ENCODE results near the gene SORCS2.
A peak's percentile ranks its signal among the peaks of the same experiment; 100 is the strongest.

Gene SORCS2

GRCh38 chr4:7766086-7766485 lies 573.7 kb downstream of the SORCS2 start:
- DNase-seq (ENCODE audit: low read depth in 1 of 2, low spot score in 1 of 2) = no peak
- in situ Hi-C loops (cut with HindIII; ENCODE audit: low pct_unique_long_range_greater_than_20kb, low sequenced_read_pairs) = no loop called here
- TF ChIP-seq JUND (IDR thresholded peaks at IDR 0.05; ENCODE audit: low read depth) = no peak

- in situ Hi-C loops (cut with HindIII; ENCODE audit: low pct_unique_long_range_greater_than_20kb, low sequenced_read_pairs) = no loop called here
- TF ChIP-seq JUND (IDR thresholded peaks at IDR 0.05; ENCODE audit: low read depth) = no peak
- DNase-seq (ENCODE audit: low read depth in 1 of 2, low spot score in 1 of 2) = no peak
Measured at GRCh38 chr4:7766661-7767345, 574.5 kb downstream of the SORCS2 start.

DNA sequence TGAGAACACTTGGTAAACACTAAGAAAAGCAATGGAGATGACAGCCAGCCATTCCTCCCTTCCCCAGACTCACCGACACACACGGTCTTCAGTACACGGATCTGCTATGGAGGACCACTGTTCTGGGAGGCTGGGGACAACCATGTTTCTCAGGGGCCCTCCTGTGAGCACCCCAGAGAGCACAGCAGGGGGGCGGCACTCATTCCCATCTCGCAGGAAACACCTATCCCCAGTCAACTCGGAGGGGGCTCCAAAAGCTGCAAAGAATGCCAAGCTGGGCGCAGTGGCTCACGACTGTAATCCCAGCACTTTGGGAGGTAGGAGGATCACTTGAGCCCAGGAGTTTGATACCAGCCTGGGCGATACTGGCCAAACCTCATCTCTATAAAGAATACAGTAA lies 575.2 kb downstream of the SORCS2 start:
- DNase-seq (ENCODE audit: low read depth in 1 of 2, low spot score in 1 of 2) = no peak
- in situ Hi-C loops (cut with HindIII; ENCODE audit: low pct_unique_long_range_greater_than_20kb, low sequenced_read_pairs) = no loop called here
- no peak for TF ChIP-seq JUND (IDR thresholded peaks at IDR 0.05; ENCODE audit: low read depth)

- no peak for DNase-seq (ENCODE audit: low read depth in 1 of 2, low spot score in 1 of 2)
- in situ Hi-C loops (cut with HindIII; ENCODE audit: low pct_unique_long_range_greater_than_20kb, low sequenced_read_pairs) = no loop called here
- no peak for TF ChIP-seq JUND (IDR thresholded peaks at IDR 0.05; ENCODE audit: low read depth)
Measured at GRCh38 chr4:7767966-7768365, 575.6 kb downstream of the SORCS2 start.

DNA sequence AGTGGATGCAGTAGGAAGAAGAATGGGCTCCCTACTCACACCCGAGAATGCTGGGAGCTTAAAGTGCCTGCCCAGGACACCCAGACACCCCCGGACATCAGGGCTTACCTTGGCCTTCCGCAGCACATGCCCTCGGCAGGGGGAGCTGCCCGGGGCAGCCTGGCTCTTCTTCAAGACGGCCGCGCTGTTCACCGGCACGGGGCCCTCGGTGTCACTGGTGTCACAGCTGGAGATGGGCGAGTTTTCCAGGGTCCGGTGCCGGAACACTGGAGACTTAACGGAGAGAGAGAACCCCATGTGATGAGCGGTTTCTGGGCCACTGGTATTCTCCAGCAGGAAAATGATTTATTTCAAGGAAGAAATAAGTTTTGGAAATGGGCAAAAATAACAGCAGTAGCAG lies 576.4 kb downstream of the SORCS2 start:
- in situ Hi-C loops (cut with HindIII; ENCODE audit: low pct_unique_long_range_greater_than_20kb, low sequenced_read_pairs) = no loop called here
- DNase-seq (ENCODE audit: low read depth in 1 of 2, low spot score in 1 of 2) = no peak
- TF ChIP-seq JUND (IDR thresholded peaks at IDR 0.05; ENCODE audit: low read depth) = no peak

DNA sequence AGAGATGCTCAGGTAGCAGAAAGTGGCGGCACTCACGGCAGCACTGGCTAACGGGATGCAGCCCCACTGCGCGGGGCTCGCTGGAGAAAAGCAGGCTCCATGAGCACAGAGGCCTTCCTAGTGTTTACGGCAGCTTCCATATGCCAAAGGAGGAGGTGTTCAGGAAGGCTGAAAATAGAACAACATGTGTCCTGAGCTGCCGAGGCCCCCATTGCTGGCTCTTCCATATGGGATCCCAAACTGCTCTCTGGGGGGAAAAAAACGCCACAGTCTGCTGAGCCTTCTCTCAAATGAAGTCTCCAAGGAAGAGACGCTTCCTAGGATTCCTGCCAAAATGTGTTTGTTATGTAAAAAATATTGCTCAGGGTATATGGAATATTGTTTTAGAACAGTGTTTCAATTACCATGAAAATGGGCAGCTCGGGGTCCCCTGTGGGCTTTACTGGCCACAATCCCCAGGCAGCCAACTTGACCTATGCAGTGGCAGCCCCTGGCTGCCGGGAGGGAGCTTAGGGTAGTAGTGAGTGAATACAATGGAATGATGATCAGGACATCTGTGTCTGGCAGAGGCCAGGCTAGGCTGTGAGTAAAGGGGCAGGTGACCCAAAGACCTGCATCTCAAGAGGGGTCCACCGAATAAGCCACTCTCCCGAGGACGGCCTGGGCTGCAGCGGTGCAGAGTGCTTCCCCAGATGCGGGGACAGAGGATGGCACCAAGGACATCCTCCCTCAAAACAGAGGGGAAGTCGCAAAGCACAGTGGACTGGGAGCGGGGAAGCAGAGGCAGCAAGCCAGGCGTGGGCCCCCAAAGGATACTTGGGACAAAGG lies 577.3 kb downstream of the SORCS2 start:
- TF ChIP-seq JUND (IDR thresholded peaks at IDR 0.05; ENCODE audit: low read depth) = no peak
- in situ Hi-C loops (cut with HindIII; ENCODE audit: low pct_unique_long_range_greater_than_20kb, low sequenced_read_pairs) = no loop called here

GRCh38 chr4:7770224-7771050 lies 578.1 kb downstream of the SORCS2 start:
- in situ Hi-C loops (cut with HindIII; ENCODE audit: low pct_unique_long_range_greater_than_20kb, low sequenced_read_pairs) = no loop called here
- DNase-seq (ENCODE audit: low read depth in 1 of 2, low spot score in 1 of 2) = peak; percentile 42 to 59
- no peak for TF ChIP-seq JUND (IDR thresholded peaks at IDR 0.05; ENCODE audit: low read depth)

More for the DNA sequence above, 577.3 kb downstream of the SORCS2 start:
- DNase-seq (ENCODE audit: low read depth in 1 of 2, low spot score in 1 of 2) = no peak

DNA sequence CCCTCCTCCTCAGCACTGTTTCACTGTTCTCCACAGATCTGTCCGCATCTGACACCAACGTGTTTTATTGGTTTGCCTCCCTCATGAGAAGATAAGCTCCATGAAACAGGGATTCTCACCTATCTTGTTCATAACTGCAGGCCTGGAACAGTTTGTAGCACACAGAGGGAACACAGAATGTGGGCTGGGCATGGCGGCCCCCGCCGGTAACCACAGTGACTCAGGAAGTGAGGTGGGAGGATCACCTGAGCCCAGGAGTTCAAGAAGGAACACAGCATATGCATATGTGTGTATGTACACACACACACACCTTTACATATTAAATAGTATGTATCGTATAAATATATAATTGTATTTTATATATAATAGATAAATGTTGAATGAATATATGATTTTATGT lies 578.7 kb downstream of the SORCS2 start:
- TF ChIP-seq JUND (IDR thresholded peaks at IDR 0.05; ENCODE audit: low read depth) = no peak
- no peak for DNase-seq (ENCODE audit: low read depth in 1 of 2, low spot score in 1 of 2)
- in situ Hi-C loops (cut with HindIII; ENCODE audit: low pct_unique_long_range_greater_than_20kb, low sequenced_read_pairs) = no loop called here

GRCh38 chr4:7771541-7772507 lies 579.5 kb downstream of the SORCS2 start:
- in situ Hi-C loops (cut with HindIII; ENCODE audit: low pct_unique_long_range_greater_than_20kb, low sequenced_read_pairs) = no loop called here
- DNase-seq (ENCODE audit: low read depth in 1 of 2, low spot score in 1 of 2) = no peak
- TF ChIP-seq JUND (IDR thresholded peaks at IDR 0.05; ENCODE audit: low read depth) = no peak

DNA sequence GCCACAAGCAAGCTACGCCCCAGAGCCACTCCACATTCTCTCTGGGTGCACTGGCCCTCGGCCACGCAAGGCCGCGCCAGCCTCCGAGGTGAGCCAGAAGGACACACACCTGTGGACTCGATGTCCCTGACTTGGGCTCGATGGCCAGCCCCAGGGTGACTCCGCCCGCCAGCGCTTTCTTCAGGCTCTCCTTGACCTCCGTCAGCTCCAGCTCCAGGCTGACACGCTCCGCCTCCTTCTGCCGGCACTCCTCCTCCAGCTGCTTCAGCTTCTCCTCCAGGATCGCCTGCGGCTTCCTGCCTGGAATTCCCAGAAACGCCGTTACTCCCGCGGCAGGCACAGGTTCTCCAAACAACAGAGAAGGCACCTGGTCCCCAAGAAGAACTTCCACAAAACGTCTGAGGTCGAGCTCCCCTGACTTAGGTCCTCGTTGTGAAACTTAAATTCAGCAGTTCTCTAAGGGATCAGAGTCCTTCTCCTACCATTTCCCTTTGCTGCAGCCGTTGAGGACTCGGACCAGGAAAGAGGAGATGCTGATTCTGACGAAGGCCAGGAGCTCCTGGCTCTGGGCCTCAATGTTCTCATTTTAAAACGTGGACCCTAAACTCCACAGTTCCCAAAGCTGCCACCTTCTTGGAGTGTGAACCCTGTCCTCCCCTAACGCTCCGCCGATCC lies 580.5 kb downstream of the SORCS2 start:
- TF ChIP-seq JUND (IDR thresholded peaks at IDR 0.05; ENCODE audit: low read depth) = no peak
- DNase-seq (ENCODE audit: low read depth in 1 of 2, low spot score in 1 of 2) = no peak
- in situ Hi-C loops (cut with HindIII; ENCODE audit: low pct_unique_long_range_greater_than_20kb, low sequenced_read_pairs) = no loop called here

DNA sequence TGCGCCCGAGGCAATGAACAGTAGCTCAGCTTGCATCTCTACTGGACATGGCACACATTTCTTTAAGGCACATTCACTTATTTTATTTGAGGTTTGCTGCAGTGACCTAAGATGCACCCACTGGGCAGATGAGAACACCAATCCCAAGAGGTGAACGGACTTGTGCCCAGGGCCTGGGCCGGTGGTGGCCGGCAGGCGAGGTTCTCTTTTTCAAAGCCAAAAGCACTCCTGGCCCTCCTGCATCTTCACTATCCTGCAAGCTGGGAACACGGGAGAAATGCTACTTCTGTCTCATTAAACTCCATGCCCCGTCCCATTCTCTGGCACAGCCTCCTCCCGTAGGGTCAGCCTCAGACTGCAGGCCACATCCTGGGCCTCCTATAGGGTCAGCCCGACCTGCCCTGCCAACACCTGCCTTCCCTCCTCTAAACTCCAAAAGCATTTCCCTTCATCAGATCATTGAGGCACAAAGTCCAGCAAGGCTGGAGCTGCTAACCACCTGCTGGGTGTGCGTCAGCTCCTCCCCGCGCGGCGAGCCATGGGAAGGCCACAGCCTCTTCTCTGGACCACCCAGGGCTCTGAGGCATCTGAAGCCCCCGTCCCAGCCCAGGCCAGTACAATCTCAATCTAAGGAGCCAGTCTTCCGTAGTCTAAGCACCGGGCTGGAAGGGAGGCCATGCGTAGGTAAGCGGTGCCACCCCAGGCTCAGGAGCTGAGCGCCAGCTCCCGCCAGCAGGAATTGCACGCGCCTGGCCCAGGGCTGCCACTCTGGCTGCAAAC lies 581.3 kb downstream of the SORCS2 start:
- DNase-seq (ENCODE audit: low read depth in 1 of 2, low spot score in 1 of 2) = no peak
- no peak for TF ChIP-seq JUND (IDR thresholded peaks at IDR 0.05; ENCODE audit: low read depth)
- in situ Hi-C loops (cut with HindIII; ENCODE audit: low pct_unique_long_range_greater_than_20kb, low sequenced_read_pairs) = no loop called here

All from T47D (cell line).